Erythroblast (primary cell): Measurements from ENCODE around the gene WAC.
"Not testable (repeated sequence)": the region's sequence is repeated elsewhere in the genome, so short reads cannot be mapped to it uniquely, and the experiment has no call there.

Experiments used
- DNase-seq, 2 experiments: peaks; one replicate each; lab custom pipeline; 2025; lab: John Stamatoyannopoulos, UW
- GATA1 ChIP-seq: IDR thresholded peaks from 2 replicates; pipeline ENCODE4 v1.6.1; 2011; ENCODE audit warnings: low read depth, mild to moderate bottlenecking, control low read depth, low read length, moderate library complexity
- POLR2A ChIP-seq: IDR thresholded peaks from 2 replicates; pipeline ENCODE4 v1.6.1; 2011; ENCODE audit warnings: mild to moderate bottlenecking, low read length

WAC gene

GRCh38 chr10:28564905-28565304 lies 32.0 kb downstream of the WAC start:
- DNase-seq: no peak
- no peak for TF ChIP-seq GATA1

DNA sequence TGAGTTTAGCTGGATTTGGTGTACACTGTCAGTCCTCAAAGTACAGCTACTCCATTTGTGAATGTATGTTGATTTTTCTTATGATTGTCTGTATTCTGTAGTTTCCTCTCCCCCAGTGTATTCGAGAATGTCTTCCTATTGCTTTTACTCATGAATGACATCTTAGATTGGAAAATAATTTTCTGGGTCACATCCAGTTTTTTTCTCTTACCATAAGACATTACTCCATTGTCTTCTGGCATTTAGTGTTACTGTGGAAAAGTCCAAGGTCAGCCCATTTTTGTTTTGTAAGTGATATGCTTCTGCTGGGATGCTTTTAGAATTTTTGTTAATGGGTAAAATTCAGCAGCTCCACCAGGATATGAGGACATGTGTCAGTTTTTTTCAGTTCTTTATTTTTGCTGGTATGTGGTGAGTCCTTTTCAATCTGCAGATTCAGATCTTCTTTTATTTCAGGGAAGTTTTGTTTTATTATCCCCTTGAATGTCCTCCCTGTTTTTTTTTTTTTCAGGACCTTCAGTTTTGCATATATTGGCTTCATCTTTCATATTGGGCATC lies 33.6 kb downstream of the WAC start:
- no peak for DNase-seq
- no peak for TF ChIP-seq POLR2A
- TF ChIP-seq GATA1: no peak

- TF ChIP-seq GATA1: no peak
- no peak for TF ChIP-seq POLR2A
- DNase-seq: peak; percentile 27
These were observed 36.7 kb downstream of the WAC start for GRCh38 chr10:28569506-28570159.

DNA sequence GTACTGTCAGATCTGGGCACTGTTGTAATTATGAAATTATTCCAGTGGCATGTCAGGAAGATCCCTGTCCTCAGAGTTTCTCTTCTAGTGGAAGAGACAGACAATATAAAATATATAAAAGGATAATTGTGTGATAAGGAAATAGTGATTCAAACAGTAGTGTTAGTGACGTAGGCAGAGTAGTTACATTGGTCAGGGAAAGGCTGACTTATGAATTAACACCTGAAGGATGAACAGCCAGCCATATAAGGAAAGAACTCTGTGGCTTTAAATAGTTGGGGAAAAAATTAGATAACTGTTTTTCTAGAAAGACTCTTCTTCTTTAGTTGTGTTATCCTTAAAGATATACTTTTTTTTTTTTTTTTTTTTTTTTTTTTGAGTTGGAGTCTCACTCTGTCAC lies 37.7 kb downstream of the WAC start:
- TF ChIP-seq POLR2A: no peak
- no peak for TF ChIP-seq GATA1
- DNase-seq: no peak

DNA sequence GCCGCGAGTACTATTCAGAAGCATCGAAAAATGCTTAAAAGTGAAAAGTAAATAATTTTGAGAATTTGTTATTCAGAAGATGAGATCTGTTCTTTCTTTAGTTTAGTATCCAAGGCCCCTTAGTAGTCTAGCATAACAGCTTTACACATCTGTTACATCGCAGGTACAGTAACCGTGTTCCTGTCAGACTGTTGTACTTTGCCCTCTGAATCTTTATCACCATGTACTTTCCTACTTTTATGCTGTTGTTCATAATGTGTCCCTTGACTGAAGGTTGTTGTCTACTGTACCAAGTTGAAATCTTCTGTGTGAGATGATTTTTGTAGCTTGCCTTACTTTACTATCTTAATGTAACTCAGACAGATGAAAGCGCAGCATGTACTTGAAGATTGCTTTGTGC lies 38.3 kb downstream of the WAC start:
- DNase-seq: no peak
- TF ChIP-seq POLR2A: no peak
- no peak for TF ChIP-seq GATA1

GRCh38 chr10:28574214-28574613 lies 41.3 kb downstream of the WAC start:
- not testable (repeated sequence) for DNase-seq

DNA sequence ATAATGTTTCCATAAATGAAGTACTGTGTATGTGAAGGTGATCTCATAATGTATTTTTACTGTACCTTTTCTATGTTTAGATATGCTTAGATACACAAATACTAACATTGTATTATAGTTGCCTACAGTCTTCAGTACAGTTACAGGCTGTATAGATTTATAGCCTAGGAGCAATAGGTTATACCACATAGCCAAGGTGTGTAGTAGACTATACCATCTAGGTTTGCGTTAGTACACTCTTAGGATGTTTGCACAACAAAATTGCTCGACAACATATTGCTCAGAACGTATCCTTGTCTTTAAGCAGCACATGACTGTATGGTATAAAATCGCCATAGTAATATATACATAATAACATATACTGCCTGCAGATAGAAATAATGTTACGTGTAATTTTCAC lies 42.9 kb downstream of the WAC start:
- DNase-seq: no peak
- TF ChIP-seq GATA1: no peak
- TF ChIP-seq POLR2A: no peak

DNA sequence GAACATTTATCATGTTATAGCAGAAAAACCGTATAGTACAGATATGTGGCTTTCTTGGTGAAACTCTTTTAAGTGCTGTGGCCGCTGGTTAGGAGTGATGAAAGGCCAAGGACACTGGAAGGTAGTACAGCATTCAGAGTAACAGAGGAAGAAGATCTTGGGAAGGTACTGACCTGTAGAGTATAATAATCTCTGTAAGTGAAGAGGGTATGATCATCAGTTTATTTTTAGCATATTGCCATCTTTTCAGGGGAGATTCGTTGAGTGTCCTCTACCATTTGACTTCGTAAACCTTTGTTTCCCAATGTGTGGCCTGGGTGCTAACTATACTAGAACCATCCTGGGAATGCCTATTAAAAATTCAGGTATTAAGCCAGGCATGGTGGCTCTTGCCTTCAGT lies 44.6 kb downstream of the WAC start:
- TF ChIP-seq GATA1 (no peak), POLR2A (no peak)
- no peak for DNase-seq

DNA sequence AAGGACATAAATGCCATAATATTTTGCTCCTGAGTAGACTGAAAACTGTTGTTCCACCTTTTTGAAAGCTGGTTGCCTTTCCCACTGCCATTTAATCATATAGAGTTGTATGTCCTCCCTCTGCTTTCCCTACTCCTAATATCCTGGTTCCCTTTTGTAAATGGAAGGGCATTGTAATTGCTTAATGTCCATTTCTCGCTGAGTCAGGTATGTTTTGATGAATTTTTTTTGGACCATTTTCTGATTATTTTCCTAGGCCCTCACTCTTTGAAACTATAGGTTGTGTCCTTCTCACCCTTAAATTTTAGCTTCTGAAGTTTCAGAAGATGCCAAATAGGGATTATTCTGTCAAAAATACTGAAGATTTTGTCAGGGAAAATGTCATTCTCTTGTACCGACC lies 45.5 kb downstream of the WAC start:
- TF ChIP-seq POLR2A: no peak
- TF ChIP-seq GATA1: no peak

GRCh38 chr10:28580825-28581224 lies 47.9 kb downstream of the WAC start:
- TF ChIP-seq GATA1: no peak
- TF ChIP-seq POLR2A: no peak
- DNase-seq: no peak

More for the DNA sequence above, 45.5 kb downstream of the WAC start:
- no peak for DNase-seq

- TF ChIP-seq GATA1: no peak
- no peak for TF ChIP-seq POLR2A
- peak in 1 of 2 experiments; percentile 7 for DNase-seq
These were observed 49.0 kb downstream of the WAC start for GRCh38 chr10:28581916-28582315.

DNA sequence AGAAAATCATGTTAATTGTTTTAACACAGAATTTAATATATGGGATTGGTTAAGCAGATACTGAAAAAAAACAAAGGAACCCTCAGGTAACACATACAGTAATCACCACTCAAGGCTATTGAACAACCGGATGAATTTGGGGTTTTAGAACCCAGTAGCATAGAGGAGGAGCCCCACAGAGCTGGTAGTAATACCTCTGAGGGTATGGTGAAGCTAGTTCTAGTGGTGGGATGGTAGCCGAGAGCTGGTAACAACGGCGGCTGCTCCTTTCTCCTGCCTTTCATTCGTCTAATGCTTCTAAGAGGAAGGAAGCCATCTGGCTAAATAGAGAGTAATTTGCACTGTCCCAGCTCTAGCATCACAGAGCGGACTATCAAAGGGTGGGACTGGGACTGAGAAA lies 52.2 kb downstream of the WAC start:
- no peak for TF ChIP-seq POLR2A
- no peak for DNase-seq

- no peak for TF ChIP-seq POLR2A
- no peak for TF ChIP-seq GATA1
- DNase-seq: no peak
These were observed 53.3 kb downstream of the WAC start for GRCh38 chr10:28586176-28586575.

GRCh38 chr10:28587270-28587969 lies 54.5 kb downstream of the WAC start:
- no peak for DNase-seq
- TF ChIP-seq POLR2A (no peak), GATA1 (no peak)

- no peak for TF ChIP-seq POLR2A
- no peak for TF ChIP-seq GATA1
- DNase-seq: peak in 1 of 2 experiments; percentile 14
These were observed 55.0 kb downstream of the WAC start for GRCh38 chr10:28587970-28588290.
